Measurements from ENCODE around the gene CUL9.

DNA sequence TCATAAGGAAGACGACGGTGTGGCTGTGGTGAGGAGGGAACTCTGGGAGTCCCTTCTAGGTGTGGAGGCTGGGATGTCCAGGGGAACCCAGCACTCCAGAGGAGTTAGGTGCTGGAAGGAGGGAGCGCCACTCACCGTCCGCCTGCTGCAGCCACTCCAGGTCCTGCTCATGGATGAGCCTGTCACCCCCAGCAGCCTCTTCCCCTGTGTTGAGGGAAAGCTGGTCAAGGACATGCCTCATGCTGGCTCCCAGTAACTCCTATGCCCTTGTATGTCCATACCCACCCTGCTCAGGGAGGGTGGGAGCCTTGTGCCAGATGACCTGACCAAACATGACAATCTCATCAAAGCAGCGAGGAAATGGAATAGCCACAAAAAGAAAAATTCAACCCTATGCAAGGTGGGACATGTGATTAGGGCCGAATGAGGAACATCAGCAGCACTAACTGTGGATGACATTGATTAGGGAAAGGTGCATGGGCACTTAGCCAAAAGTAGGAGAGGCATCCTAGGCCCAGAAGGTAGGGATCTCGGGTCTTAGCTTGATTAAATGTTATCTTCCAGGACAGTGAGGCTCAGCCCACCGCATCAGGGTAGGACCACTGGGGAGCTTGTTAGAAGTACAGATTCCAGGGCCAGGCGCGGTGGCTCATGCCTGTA, 44.3 kb downstream of the CUL9 start:
- TF ChIP-seq GATA2 (IDR thresholded peaks at IDR 0.05; ENCODE audit: low read depth, low read length) (no peak), GATA3 (IDR thresholded peaks at IDR 0.05; ENCODE audit: low read depth, low read length) (no peak)
